ENCODE data around the gene SORCS2.

SORCS2 gene

GRCh38 chr4:7224001-7224400 lies 31.7 kb downstream of the SORCS2 start:
- DNase-seq (ENCODE audit: low spot score) = no peak

- DNase-seq (ENCODE audit: low spot score) = no peak
Measured at GRCh38 chr4:7224878-7225533, 32.7 kb downstream of the SORCS2 start.

- DNase-seq (ENCODE audit: low spot score) = no peak
Measured at GRCh38 chr4:7226439-7226838, 34.1 kb downstream of the SORCS2 start.

- DNase-seq (ENCODE audit: low spot score) = no peak
Measured at GRCh38 chr4:7227008-7227407, 34.7 kb downstream of the SORCS2 start.

GRCh38 chr4:7228734-7229133 lies 36.4 kb downstream of the SORCS2 start:
- no peak for DNase-seq (ENCODE audit: low spot score)

GRCh38 chr4:7232061-7232650 lies 39.8 kb downstream of the SORCS2 start:
- no peak for DNase-seq (ENCODE audit: low spot score)

- DNase-seq (ENCODE audit: low spot score) = no peak
Measured at GRCh38 chr4:7233006-7233580, 40.8 kb downstream of the SORCS2 start.

GRCh38 chr4:7233601-7234000 lies 41.3 kb downstream of the SORCS2 start:
- no peak for DNase-seq (ENCODE audit: low spot score)

- no peak for DNase-seq (ENCODE audit: low spot score)
Measured at GRCh38 chr4:7234355-7235029, 42.2 kb downstream of the SORCS2 start.

- no peak for DNase-seq (ENCODE audit: low spot score)
Measured at GRCh38 chr4:7235030-7235380, 42.7 kb downstream of the SORCS2 start.

GRCh38 chr4:7236847-7237246 lies 44.5 kb downstream of the SORCS2 start:
- no peak for DNase-seq (ENCODE audit: low spot score)

- DNase-seq (ENCODE audit: low spot score) = no peak
Measured at GRCh38 chr4:7237873-7238272, 45.5 kb downstream of the SORCS2 start.

GRCh38 chr4:7238300-7238960 lies 46.1 kb downstream of the SORCS2 start:
- no peak for DNase-seq (ENCODE audit: low spot score)

- DNase-seq (ENCODE audit: low spot score) = no peak
Measured at GRCh38 chr4:7239101-7239820, 46.9 kb downstream of the SORCS2 start.

GRCh38 chr4:7239844-7240243 lies 47.5 kb downstream of the SORCS2 start:
- no peak for DNase-seq (ENCODE audit: low spot score)

- DNase-seq (ENCODE audit: low spot score) = no peak
Measured at GRCh38 chr4:7240306-7240705, 48.0 kb downstream of the SORCS2 start.

- no peak for DNase-seq (ENCODE audit: low spot score)
Measured at GRCh38 chr4:7241597-7242125, 49.3 kb downstream of the SORCS2 start.

GRCh38 chr4:7242766-7243165 lies 50.4 kb downstream of the SORCS2 start:
- no peak for DNase-seq (ENCODE audit: low spot score)

- peak; percentile 48 for DNase-seq (ENCODE audit: low spot score)
Measured at GRCh38 chr4:7243609-7244330, 51.4 kb downstream of the SORCS2 start.

- DNase-seq (ENCODE audit: low spot score) = peak; percentile 66
Measured at GRCh38 chr4:7244331-7244665, 52.0 kb downstream of the SORCS2 start.

GRCh38 chr4:7244751-7245320 lies 52.5 kb downstream of the SORCS2 start:
- DNase-seq (ENCODE audit: low spot score) = peak; percentile 61
